NCI-H128 (cell line): ENCODE data around the gene MAN1C1.

Source experiments
- DNase-seq: peaks from one replicate; lab custom pipeline; 2025; ENCODE audit not compliant: unreplicated experiment; lab: John Stamatoyannopoulos, UW

Gene MAN1C1

DNA sequence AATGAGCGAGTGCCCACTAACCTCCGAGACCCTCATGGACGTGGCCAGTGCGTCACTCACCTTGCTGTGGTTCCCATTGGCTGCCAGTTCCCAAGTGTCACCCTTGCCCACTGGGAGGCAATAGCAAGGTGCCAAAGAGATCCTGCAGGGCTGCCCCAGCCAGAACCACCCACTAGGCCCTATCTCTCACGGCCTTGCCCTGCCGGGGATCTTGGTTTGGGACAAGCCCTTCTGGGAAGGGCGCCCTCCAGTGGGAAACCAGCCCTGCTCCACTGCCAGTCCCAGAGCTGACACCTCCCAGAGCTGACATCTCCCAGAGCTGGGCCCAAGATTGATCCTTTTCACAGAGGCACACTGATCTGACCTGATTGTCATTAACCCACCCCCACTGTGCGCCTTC, 181.3 kb downstream of the MAN1C1 start:
- DNase-seq: no peak

DNA sequence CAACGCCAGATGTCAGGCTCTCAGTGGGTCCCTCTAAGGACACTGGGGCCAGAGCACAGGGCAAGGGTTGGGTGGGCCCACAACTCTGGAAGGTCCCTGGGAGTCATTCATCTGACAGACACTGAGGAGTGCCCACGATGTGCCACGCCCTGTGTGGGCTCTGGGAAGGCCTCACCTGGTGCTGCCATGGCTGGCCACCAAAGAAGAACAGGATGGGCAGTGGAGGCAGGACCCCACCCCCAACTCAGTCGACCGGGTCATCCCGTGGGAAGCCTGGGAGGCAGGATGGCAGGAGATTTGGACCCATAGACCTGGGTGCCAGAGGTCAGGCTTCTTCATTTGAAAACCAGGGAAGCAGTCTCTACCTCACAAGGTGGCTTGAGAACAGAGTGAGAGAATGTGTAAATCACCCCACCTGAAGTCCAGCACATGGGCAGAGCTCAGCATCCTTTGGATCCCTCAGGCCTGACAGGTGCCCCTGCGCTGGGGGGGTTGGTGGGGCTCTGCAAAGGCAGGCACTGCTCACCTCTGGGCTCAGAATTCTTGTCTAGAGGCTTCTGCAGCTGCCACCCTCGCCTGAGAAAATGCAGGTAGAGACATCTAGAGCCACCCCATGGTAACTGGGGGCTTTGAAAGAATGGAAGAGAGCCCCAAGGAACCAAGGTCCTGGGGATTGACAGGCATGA, 182.2 kb downstream of the MAN1C1 start:
- DNase-seq: no peak

DNA sequence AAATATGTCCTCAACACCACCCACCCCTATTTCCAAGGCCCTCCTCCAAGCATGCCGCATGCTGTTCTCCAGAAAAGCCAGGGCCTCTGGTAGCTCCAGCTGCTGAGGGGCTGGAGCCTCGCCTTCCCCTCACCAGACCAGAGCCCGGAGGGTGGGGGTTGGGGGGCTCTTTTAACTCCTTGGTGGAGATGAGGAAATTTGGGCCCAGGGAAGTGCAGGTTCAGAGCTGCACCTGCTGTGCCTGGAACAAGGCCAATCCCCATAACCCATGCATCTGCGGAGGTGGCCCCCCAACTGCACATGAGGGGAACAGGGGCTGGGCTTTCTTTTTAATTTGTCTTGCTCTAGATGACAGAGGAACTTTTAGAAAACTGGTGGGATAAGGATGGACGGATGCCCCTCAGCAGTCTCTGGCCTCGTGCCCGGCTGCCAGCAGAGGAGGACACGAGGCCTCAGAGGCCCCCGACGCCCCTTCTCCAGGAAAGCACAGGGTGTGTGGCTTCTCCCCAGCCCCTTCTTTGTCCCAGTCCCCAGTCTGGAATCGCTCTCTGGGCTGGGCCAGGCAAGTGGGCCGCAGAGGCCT, 182.9 kb downstream of the MAN1C1 start:
- DNase-seq: no peak

DNA sequence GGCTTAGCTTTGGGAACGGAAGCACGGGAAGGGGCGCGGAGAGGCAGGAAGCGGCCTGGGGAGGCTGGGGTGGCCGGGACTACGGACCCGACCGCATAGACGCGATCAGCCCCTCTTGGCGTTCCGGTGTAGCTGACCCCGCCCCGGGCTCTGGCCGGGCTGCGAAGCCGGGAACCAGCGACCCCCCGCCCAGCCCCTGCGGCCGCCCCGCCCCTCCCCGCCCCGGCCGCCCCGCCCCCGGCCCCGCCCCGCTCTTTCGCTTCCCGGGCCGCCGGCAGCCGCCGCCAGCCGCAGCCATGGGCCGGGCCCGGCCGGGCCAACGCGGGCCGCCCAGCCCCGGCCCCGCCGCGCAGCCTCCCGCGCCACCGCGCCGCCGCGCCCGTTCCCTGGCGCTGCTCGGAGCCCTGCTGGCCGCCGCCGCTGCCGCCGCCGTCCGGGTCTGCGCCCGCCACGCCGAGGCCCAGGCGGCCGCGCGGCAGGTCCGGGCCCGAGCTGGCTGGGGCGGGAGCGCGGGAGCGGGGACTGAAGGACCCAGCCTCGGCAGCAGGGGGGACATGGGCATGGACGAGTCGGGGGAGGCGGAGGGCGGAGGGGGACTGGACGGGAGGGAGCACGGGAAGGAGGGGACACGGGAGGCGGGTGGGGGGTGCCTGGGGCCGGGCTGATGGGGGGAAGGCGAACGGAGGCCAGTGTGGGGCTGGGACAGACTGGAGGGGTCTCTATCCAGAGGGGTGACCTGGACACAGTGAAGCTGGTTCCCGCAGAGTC, 183.5 kb downstream of the MAN1C1 start, which contains the start of gene SELENON:
Gene SELENON, plus strand, starts transcription at position 259 of the 768 bp plus-strand sequence. Its CDS starts 38 bp downstream, at position 297.
- DNase-seq: peak; percentile 29

DNA sequence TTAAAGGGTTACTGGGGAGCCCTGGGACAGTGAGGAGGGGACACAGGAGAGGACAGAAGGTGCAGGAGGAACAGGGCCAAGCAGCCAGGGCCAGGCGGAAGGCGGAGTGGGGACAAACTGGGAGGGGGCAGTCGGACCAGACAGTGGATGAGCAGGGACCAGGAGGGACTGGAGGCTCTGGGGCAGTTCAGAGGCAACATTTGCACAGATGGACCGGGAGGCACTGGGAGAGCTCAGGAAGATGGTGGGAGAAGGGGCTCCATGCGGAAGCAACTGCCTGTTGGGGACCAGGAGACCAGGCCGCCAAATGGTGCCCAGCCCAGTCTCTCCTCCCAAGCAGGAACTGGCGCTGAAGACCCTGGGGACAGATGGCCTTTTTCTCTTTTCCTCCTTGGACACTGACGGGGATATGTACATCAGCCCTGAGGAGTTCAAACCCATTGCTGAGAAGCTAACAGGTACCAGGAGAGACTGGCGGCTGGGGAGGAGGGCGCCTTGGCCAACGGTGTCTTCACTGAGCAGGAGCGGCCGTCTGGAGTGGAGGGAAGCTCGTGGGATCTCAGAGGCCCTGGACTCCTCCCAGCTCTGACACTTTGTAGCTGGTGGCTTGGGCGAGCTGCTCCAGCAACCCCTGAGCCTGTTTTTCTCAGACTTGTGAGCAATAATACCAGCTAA, 184.2 kb downstream of the MAN1C1 start:
- DNase-seq: no peak

DNA sequence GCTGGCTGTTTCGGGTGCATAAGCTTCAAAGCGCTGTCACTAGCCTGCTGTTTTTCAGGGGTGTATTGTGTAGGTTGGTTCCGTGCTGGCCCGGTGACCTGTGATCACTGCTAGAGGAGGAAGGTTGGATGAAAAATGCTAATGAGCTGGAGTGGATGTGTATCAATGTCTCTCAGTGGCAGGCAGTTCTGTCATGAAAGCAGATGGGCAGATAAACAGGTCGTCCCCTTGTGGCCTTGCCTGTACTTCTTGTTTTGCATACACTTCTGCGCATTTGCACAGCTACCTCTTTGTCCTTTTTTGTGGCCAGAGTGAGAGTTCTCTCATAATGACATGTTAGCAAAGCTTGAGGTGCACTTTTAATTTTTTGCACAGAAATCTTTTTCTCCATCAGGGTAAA, 186.3 kb downstream of the MAN1C1 start:
- DNase-seq: no peak

DNA sequence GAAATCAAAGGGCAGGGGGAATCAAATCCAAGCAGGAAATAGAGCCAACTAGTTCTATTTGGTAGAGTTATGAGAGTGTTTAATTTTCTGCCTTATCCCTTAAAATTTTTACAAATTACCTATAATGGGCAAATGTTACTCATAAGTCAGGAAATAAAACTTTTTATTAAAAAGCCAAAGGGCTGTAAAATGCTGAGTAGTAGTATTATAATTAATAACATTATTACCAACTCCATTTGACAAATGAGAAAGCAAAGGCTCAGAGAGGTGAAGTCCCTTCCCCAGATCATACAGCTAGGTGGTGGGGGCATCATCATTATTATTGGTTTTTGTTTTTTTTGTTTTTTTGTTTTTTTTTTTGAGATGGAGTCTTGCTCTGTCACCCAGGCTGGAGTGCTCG, 186.8 kb downstream of the MAN1C1 start:
- DNase-seq: no peak

DNA sequence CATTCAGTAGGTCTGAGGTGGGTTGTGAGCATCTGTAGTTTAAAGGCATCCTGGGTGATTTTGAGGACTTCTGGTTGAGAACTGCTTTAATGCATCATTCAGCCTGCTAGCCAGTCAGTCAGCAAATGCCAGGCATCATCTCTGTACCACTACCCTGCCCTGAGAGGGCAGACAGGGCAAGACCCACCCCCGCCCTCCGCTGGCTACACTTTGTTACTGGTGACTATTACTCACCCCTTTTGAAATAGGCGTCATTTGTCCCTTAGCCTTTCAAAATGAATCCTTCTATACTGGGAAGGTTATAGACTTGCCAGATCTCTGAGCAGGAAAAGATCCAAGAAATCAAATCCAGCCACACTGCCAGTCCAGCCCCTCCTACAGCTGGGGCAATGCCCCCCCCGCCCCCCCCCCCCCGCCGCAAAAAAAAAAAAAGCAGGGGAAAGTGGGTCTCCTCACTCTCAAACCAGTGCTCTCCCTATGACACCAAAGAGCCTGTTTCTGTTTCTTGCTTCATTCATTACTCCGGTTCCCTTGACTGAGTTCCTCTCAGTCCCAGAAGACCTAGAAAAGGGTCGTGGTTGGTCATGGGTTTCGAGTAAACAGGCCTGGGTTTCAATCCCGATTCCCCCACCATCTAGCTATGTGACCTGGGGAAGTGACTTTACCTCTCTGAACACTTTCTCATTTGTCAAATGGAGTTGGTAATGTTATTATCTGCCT, 187.8 kb downstream of the MAN1C1 start:
- DNase-seq: no peak

DNA sequence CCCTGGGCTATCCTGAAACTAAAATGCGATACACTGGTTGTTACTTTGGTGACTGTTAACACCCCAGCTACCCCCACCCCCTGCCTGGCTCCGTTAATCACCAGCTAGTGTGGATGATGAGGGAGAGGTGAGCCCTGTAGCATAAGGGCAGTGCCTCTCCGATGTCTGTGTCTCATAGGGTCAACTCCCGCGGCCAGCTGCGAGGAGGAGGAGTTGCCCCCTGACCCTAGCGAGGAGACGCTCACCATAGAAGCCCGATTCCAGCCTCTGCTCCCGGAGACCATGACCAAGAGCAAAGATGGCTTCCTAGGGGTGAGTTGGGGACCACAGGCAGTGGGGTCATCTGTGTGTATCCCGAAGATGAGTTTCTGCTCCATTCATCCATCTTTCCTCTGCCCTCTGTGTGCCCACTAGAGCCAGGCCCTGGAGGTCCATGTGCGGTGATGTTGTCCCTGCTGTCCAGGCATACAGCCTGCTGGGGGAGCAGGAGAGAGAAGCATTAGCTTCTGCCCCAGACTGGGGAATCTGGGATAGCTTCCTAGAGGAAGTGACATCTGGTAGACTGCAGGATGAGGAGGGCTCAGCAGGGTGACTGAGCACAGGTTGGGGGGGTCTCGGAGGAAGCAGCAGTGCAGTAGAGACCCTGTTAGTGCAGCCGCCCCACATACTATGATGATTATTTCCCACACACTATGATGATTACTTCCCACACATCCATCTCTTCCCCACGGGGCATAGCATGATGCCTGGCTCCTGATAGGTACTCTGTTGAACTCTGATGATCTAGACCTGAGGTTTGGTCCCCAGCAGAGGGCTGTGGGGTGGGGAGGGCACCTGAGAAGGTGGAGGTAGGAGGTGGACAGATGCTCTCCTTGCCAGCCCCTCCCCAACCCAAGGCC, 188.6 kb downstream of the MAN1C1 start:
- DNase-seq: no peak

DNA sequence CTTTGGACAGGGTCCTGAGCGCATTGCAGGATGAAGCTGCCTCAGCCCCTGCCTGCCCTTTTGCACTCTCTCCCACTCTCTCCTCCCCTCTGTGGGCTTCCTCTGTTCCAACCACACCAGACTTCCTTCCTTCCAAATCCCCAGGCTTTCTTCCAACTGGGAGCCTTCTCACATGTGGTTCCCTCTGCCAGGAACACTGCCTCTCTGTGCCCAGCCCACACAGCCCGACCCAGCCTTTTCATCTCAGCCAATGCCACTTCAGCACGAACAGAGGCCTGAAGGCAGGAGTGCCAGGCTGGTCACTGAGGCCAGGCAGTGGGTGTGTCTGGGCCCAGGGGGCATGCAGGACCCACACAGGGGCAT, 189.3 kb downstream of the MAN1C1 start:
- no peak for DNase-seq

DNA sequence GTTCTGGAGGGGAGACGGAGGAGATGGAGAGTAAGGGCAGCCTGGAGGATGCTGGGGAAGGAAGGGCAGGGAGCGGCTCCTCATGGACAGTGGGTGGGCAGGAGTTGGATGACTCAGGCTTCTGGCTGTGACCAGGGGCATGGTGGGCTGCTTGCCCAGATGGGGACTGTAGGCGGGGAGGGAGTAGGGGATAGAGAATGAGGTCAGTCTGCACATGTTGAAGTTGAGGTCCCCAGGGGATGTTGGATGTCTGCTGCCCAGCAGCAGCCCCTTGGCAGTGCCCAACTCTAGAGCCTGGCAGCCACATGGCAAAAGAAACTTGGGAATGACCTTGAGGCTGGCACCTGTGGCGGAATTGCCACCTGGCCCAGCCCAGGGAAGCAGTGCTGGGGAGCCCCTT, 189.8 kb downstream of the MAN1C1 start:
- DNase-seq: no peak

DNA sequence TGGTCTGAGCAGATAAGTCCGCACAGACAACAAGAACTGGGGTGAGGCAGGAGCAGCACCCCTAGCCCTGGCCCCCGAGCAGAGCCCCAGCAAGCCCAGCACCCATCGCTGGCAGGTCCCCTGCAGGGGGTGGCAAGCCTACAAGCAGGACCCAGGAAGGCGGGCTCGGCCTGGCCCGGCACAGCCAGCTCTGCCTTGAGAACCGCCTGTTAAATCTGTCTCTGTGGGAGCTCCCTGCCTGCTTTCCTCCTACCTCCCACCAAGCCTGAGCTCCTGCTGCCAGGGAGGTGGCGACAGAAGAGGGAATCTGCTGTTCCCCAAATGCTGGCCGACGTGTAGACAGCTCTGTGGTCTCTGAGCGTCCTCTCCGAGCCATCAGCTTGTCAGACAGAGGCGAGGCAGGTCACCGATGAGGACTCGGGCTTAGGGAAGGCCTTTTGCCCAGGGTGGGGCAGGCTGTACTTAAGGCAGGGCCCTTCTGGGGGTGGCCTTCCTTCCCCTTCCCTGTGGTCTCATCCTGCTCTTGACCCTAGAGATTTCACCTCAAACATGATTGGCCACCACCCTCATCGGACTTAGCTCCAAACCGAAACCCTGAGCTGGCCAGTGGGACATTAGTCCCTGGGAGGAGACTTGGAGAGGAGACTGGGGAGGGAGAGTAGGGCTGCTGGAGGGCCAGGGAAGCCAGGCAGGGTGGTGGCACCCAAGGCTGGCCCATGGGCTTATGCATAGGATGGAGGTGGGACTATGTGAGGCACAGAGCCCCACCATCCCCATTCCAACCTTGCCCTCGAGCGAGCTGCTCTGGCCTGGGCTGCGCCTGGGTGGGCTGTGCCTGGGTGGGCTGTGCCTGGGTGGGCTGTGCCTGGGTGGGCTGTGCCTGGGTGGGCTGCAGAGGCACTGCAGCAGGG, 191.1 kb downstream of the MAN1C1 start:
- DNase-seq: no peak

DNA sequence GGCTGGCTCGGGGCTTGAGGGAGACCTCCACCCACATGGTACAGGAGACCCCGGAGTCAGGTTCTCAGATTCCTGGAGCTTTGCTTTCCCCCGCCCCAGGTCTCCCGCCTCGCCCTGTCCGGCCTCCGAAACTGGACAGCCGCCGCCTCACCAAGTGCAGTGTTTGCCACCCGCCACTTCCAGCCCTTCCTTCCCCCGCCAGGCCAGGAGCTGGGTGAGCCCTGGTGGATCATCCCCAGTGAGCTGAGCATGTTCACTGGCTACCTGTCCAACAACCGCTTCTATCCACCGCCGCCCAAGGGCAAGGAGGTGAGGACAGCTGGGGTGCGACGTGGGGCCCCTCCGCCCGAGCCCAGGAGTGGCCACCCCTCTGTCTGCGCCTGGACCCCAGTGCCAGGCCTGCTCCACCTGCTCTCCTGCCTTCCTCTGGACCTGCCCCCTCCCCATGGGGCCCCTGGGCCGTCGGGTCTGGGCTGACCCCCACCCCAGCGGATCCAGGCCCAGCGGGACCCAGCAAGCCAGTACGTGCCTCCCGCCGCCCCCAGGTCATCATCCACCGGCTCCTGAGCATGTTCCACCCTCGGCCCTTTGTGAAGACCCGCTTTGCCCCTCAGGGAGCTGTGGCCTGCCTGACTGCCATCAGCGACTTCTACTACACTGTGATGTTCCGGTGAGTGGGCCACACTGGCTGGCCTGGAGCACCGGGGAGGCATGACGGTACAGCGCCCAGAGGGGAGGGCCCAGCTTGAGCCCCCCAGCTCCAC, 192.1 kb downstream of the MAN1C1 start:
- DNase-seq: no peak

DNA sequence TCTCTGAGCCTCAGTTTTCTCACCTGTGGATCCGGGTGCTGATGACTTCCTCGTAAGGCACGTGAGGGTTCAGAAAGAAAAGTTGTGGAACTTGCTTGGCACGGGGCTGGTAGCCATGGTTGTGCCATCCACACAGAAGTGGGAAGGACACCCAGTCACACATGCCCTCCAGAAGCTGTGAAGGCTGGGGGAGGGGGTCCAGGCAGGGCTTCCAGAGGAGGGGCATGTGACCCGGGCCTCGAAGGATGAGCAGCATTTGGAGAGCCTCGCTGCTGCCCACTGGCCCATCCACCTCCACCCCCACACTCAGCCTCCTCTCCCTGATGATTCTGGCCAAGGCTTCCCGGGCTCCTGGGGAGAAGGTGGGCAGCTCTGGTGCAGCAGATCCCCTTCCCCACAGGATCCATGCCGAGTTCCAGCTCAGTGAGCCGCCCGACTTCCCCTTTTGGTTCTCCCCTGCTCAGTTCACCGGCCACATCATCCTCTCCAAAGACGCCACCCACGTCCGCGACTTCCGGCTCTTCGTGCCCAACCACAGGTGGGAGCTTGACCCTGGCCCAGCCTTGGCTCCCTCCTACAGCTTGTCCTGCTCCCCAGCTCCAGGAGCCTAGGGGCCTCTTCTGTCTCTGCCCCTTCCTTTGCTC, 192.8 kb downstream of the MAN1C1 start:
- DNase-seq: no peak

DNA sequence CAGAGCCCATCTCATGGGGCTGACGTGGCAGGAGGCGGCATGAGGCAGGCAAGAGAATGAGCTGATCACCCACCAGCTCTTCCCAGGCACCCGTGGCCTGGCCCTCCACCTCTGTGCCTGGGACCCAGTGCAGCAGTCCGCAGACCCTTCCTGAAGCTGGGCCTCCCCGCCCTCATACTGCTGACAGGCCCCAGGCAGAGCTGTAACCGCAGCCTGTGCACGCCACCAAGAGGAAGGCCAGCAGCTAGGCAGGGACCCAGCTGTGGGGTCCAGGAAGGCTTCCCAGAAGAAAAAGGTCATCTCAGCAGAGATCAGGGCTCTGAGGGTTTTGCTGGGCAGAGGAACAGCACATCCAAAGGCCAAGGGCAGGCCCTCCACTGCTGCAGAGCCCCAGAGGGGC, 193.3 kb downstream of the MAN1C1 start:
- no peak for DNase-seq

DNA sequence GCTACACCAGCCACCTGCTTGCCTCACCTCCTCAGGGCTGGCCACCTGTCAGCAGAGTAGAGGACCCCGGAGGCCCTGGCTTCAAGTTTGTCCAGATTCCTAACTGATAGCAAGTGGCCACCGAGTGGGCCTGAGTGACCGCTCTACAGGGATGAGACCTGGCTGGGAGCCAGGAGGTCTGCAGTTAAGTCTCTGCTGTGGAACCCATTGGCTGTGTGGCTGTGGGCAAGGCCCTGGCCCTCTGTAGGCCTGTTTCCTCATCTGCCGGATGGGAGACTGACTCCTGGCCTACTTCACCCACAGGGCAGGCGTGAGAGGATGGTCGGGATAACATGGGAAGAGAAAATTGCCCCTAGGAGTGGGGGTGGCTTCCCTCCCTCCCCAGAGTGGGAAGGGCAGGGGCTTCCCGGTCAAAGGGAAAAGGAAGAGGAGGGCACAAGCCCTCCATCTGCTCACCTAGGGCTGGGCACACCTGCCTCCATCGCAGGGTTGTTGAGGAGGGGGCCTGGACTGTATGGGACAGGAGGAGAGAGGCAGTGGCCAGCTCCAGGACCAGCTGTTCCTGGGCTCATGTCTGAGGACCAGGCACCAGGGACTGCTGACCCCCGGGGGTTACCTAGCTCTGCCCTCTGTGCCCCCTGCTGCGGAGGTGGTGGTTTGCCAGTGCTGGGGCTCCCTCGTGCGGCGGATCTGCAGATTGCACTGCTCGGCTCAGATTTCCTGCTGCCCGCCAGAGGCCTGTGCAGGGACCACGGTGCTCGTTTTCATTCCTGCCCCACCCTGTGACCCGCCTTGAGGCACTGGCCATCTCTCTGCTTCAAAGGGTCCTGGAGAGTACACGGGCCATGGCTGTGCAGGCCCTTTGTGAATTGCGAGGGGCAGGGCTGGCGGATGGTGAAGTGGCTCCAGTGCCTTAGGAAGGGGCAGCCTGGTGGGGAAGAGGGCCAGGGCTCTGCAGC, 194.0 kb downstream of the MAN1C1 start:
- DNase-seq: peak; percentile 37
